Suprapubic skin (tissue), 3 donors: ENCODE results near the gene ECE1.

Experiments used
- EP300 ChIP-seq: sonication (generic); formaldehyde crosslinking; IDR thresholded peaks from one replicate; pipeline ENCODE4 v1.6.1; 2017; ENCODE audit warnings: antibody characterized with exemption
- POLR2A ChIP-seq, 2 donors: fragments of 450-650 bp; IDR thresholded peaks; one replicate each; pipeline ENCODE4 v1.6.1; 2017; ENCODE audit warnings: antibody characterized with exemption in 2 of 2, mild to moderate bottlenecking in 2 of 2, moderate library complexity in 2 of 2
- TF ChIP-seq, protein P1 (sequence below), 2 donors: fragments of 200-600 bp in 1 of 2; fragments of 450-650 bp in 1 of 2; sonication (generic) in 1 of 2; IDR thresholded peaks; one replicate each; pipeline ENCODE4 v1.5.1; 2016 to 2019; ENCODE audit warnings: antibody characterized with exemption in 2 of 2, mild to moderate bottlenecking in 1 of 2, moderate library complexity in 1 of 2

DNA sequence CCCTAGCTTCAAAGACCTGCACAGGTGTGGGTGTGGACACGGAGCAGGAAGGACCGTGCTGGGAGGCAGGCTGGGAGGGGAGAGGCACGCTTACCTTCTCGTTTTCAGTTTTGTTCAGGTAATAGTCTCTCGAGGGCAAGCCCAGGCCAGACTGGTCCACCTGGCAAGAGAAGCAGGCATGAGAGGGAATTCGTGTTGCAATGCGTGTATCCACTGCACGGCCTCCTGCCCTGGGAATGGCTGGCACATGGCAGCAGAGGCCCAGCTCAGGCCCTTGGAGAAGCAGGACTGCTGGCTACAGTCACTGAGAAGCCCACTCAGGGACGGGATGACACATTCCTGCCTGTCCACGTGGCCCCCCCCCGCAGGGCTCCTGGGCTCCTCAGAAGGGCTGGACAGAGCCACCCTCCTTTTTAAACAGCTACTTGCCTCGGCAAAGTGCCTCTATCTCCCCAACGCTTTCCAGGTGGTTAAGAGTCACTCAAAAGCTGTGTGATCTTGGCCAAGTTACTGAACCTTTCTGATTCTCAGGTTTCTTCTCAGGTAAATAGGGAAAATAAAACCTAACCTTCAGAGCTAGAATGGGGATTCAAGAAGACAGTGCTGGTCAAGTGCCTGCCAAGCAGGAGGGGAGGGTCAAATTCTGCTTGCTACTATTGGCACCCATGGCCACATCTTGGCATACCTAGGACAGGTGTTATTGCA is 32.7 kb downstream of the ECE1 start:
- TF ChIP-seq POLR2A (IDR thresholded peaks at IDR 0.05) (no peak), EP300 (no peak)
- TF ChIP-seq, protein P1, sequence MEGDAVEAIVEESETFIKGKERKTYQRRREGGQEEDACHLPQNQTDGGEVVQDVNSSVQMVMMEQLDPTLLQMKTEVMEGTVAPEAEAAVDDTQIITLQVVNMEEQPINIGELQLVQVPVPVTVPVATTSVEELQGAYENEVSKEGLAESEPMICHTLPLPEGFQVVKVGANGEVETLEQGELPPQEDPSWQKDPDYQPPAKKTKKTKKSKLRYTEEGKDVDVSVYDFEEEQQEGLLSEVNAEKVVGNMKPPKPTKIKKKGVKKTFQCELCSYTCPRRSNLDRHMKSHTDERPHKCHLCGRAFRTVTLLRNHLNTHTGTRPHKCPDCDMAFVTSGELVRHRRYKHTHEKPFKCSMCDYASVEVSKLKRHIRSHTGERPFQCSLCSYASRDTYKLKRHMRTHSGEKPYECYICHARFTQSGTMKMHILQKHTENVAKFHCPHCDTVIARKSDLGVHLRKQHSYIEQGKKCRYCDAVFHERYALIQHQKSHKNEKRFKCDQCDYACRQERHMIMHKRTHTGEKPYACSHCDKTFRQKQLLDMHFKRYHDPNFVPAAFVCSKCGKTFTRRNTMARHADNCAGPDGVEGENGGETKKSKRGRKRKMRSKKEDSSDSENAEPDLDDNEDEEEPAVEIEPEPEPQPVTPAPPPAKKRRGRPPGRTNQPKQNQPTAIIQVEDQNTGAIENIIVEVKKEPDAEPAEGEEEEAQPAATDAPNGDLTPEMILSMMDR (IDR thresholded peaks at IDR 0.05), result no peak
